AG08395 (cell line): Measurements from ENCODE around the gene RERE.

Experiments
- DNase-seq: peaks from one replicate; pipeline ENCODE4 v3.0.0; 2012; ENCODE audit warnings: mixed read lengths, low spot score

Gene RERE

DNA sequence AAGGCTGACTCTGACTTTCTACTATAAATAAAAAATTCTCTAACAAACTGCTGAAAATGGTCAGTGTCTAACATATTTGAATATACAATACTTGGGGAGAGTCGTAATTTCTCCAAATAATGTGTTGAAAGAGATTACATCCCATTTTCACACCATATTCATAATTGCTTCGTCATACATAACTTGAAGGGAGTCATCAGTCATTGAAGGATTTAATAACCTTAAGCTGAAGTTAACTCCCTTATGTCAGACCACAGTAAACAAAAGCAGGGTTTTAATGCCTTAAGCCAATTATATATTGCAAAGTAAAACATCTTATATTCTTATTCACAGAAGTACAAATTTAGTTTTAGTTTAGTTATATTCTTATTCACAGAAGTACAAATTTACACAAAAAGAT lies 129.9 kb downstream of the RERE start:
- no peak for DNase-seq

DNA sequence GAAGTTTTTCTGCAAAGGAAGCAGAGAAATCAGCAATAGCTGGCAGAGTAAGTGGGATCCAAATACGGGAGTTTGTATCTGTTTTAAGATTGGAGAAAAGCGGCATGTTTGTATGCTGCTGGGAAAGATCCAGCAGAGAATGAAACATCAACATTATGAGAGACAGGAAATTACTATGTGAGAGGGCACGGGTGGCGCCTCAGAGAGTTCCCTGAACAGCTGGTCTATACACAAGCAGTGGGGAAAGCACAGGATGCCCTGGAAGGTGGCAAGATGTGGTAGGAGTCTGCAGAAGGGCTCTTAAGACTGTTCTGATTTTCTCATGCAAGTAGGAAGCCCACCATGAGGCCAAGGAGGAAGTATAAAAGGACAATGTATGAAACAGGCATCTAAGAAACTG lies 130.4 kb downstream of the RERE start:
- peak; percentile 24 for DNase-seq

DNA sequence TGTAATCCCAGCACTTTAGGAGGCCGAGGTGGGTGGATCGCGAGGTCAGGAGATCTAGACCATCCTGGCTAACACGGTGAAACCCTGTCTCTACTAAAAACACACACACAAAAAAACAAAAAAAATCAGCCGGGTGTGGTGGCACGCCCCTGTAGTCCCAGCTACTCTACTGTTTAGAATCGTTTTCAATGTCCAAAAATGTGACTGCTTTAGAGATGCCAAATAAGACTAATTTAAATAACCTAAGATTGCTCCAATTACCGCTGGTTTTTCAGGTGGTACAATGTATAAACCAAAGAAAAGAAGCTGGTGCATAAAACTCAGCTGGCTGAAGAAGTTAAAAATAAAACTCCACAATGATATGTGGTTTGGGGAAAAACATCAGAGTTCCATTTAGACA lies 132.0 kb downstream of the RERE start:
- DNase-seq, result no peak

DNA sequence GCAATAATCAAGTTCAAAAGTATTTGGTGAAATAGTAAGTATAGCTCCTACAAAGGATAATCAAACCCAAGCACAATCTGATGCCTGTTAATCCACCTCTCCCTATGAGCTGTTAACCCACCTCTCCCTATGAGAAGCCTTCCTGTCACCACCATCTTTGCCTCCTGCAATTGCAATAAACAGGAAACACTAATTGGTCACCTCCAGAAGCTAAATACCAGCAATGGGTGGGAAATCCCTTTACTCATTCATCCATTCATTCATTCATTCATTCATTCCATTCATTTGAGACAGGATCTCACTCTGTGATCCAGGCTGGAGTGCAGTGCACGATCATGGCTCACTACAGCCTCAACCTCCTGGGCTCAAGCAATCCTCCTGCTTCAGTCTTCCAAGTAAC lies 132.8 kb downstream of the RERE start:
- DNase-seq, result no peak

DNA sequence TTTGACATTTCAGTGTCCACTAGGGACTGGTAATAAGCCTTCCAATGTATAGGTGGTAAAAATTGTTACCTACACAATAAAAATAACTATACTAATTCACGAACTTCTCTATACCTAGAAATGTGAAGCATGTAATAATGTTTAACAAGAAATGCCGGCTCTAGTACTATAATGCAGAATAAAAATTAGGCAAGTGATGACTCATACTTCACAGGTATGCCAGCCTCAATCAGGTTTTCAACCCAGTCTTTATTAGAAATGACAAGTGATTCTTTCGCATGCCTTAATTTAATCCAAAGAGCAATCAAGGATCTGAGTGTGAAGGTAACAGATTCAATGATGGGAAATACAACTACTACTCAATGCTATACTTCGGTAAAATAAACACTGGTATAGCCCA lies 134.9 kb downstream of the RERE start:
- DNase-seq, result no peak

DNA sequence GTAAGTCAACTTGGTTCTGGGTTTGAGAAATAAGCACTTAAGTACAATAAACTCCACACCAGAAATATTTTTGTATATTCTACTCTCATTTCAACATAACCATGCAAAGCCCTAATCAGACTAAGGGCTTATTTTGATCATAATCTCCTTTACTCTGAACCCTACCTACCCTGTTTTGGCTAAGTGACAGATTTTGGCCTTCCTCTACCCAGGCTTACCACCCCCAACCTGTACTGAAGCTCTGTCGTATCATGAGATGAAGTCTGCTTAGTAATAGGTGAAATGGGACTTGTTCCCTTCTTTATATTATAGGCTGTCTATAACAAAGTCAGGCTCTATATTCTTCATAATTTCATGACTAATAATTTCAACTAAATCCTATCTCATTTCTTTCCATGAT lies 135.5 kb downstream of the RERE start:
- no peak for DNase-seq

DNA sequence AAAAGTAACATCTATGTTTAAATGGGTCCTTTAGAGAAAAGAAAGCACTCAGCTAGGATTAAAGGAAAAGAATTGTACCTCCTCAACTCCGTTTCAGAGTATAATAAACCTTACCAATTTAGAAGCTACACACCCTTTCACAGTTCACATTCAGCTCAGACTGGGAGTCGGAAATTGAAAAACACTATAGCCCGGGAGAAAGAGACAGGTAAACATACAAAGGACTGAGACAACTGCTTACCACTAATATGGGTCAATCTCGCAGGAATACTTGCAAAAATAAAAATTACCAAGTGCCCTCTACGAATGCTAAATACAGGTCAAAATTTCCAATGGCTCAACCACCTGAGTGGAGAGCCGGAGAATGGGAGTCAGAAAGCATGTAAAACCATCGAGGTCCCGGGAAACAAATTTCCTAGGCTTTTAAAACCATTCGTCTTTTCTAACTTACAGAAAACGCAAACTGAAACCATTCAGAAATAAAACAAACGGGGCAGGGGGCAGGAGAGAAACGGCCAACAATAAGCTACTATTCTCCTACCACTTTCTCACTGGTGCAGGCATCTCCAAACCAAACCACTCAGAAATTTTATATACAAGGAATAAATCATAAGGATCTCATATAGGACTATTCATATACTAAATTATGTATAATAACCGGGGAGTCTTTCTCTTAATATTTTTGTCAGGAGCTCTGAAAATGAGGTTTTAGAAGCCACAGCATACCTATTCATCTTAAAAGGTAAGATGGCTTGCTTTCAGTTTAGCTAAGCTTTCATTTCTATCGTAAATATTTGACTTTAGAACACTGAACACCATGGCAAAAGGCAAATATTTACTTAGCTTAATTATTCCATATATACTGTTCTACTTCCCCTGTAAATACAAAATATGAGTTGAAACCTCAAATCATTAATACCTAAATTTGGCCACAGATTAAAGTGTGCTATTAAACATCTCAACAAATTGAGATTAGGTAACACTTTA lies 136.5 kb downstream of the RERE start:
- DNase-seq, result no peak

DNA sequence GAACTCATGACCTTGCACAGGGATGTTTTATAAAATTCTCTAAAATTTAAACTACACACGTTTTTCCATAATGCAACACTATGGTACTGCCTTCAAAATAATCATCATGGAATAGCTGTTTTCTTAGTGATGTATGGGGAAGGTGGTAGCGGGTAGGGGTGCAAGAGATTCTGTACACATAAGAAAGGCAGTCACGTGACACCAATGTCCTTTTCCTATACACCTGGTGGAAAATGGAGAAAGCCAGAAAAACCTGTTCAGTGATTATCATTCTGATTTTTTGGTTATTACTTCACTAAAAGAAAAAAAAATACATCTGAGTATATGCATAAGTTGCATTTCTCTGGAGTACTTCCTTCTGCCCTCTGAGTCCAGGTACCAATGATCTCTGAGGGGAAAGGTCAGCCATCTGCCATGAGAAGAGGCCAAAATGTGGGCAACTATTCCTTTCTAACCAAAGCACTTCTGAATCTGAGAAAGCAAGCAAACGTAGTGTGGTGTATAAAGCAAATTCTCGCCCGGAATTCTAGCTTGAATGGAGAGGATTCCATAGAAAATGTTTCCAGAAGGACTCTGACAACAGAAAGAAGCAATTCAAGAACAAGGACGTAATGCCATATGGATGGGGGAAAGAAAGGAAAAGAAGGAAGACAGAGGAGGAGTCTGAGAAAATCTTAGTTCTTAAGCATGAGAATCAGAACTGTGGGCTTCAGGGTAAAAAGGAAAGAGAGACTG lies 137.3 kb downstream of the RERE start:
- DNase-seq, result no peak

DNA sequence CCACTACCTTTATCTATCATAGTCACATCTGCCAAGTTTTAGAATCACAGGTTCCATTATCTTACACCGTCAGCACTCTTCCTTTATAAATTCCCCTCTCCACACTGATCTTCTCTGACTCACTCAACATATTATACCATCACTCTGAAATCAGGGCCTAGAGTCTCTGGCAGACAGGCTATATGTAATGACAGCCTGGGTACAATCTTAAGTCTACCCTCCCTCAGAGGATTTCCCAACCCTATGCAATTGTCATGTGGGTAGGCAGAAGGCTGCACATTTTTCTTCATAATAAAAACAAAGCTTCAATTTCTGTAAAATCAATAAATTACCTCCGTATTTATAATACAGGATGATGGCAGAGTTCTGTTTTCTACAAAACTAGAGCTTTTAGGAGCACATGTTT lies 138.0 kb downstream of the RERE start:
- DNase-seq, result no peak

DNA sequence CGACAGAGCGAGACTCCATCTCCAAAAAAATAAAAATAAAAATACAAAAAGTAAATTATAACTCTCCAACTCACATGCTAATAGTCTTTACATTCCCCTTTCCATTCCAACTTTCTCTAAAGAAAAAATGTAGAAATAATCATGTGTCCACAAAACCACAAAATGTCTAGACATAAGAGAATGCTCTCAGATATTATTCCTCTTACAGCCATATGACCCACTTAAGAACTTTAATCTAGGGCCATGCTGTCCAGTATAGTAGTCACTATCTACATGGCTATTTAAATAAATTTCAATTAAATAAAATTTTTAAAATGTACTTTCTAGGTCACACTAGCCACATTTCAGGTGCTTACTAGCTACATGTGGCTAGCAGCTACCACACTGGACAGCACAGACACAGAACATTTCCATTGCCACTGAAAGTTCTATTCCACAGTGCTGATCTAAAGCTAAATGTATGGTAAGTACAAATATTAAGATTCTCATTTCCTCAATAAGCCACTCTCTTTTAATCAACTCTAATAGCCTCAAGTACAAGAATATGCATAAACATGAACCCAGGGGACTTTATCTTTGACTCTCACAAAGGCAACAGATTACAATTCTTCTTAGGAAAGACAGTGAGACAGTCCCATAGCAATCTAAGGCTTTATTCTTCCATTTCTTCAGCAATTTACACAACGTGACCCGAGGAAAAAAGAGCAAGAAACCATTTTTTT lies 138.6 kb downstream of the RERE start:
- no peak for DNase-seq

DNA sequence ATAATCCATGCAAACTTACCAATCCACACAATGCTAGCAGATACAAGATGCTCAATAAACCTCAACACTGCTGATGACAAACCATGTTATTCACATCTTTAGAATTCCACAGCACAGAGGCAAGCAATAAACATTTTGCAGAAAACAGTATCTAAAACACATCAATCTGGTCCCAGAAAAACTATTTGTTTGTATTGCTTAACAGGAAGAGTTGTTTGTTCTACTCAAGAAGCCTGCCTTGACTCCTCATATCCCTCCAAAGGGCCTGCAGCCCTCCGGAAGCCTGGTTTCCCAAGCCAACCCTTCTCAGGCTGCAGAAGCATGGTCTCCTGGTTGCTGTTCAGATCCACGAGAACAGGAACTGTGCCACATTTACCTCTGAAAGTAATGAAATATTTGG lies 139.7 kb downstream of the RERE start:
- DNase-seq, result peak; percentile 11

DNA sequence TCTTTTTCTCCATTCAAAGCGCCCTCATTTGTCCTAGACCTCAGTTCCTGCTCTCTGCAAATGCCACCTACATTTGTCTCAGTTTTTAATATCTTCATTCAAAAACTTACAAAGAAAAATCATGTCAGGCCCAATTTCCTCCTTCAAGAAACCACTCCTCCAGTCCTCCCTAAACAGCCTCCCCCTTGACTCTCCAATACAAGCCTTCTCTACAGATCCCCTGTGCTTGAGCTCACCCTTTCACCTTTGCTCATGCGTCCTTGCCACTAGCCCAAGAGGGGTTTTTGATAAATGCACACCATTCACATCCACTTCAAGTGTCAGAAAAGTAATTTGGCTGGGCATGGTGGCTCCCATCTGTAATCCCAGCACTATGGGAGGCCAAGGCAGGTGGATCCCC lies 140.6 kb downstream of the RERE start:
- DNase-seq, result no peak

DNA sequence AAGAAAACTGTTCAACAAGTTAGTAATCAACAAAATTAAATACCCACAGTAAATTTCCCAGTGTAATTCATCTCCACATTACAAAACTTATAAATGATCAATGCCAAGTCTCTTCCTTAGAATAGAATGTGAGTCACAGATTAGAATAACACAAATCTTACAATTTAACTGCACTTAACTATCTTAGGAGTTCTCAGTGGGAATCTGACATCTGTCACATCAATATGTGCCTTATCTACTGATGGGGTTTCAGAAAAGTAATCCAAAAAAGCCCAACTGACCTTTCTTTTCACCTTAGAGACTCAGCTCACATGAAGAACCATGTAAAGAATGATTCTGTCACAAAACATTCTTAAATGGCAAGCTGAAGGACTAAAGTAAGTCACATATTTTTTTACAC lies 141.4 kb downstream of the RERE start:
- no peak for DNase-seq

DNA sequence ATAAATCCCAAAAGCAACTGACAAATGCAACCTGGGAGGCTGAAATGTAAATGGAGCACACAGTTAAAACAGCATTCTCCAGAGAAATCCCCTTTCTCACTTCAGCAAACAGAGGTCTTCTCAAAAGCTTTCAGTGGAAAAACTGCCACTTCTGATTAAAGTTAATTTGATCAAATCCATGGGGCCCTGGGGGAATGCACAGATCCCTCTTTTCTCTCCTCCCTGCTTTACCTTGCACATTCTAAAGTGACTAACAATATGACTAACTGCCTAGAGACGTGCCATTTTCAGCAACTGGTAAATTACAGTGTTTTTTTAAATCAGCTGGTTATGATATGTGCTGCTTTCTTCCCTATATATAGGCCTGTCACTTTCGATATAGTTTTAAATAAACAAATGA lies 142.5 kb downstream of the RERE start:
- peak; percentile 15 for DNase-seq

DNA sequence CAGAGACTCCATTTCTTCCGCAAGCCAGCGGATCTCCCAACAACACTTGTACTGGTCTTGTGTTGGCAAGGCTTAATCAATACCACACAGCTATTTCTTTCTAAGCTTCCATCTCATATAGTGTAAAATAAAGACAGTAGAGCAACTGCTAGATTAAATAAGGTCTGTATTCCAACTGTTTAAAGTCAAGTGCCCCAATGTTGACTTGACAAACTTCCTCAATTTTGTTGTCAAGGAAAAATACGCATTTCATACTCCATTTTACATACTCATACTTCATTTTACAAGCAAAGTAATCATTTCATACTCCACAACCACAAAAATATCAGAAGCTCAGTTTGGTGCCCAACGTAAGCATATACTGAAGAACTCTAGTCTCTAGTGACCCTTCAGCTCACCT lies 143.0 kb downstream of the RERE start:
- no peak for DNase-seq

DNA sequence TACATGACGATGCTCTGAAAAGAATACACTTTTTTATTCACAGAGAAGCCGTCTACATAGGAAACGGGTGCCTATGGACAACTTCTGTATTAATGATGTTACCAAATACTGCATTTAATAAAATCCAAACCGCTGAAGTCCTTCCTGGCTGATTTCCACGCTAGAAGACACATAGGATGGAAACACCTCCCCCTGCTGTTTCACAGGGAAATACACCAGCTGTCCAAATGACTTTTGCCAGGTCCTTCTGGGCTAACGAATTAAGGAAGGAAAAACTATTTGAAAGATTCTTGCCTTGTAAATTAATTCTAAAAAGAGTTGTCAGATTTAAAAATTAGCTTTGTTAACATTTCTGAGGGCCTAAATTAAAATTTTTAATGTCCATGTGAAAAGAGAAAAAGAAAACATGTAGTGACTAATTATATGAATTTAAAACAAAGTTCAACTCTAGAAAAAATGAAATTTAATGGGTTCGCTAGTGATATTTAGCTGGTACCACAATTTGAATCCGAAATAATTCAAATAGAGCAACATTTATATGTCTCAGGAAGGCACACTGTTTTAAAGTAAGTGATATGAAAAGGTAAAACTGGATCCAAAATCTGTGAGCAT lies 146.0 kb downstream of the RERE start:
- peak; percentile 82 for DNase-seq

DNA sequence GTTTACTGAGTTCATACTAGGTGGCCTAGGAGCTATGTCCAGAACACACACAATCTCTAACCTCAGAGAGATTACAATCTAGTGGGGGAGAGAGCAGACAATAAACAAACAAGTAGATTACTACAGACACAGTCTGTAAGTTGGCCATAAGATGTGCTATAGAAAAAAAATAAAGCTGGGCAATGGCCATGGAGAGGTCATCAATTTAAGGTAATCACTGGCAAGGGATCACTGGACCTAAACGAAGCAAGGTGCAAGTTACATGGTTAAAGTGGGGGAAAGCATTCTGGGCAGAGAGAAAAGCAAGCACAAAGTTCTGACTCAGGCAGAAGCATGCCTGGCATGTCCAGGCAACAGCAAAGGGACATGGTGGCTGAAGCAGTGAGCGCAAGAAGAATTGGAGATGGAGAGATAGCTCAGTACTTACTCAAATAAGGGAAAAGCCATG lies 147.0 kb downstream of the RERE start:
- DNase-seq, result no peak

DNA sequence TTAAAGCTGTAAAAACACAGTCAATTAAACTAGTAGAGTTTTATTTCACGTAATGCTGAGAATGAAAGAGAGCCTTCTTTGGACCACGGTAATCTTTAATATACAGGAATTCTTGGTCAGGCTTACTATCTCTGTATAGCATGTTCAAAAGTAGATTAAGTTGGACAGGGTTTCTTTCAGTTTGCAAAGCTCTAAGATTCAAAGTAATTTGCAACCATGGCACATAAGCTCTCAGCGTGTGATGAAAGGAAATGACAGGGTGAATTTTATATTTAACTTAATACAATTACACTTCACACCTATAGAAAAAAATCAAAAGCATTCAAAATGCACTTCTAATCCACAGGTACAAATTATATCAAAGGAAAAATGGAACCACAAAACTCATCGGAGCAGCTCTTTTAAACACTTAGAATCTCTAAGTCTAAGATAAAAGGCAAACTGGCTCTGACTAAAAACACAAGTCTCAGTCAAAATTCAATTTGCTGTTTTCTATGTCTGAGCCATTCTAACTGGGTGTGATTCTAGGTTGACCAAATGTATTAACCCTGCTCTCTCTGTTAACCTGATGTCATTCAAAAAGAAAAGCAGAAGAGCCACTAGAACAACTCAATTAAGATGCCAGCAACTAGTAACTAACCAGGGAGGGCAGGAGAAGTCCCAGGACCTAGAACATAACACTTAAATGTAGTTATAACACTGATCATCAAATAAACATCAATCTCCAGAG lies 147.7 kb downstream of the RERE start:
- no peak for DNase-seq

DNA sequence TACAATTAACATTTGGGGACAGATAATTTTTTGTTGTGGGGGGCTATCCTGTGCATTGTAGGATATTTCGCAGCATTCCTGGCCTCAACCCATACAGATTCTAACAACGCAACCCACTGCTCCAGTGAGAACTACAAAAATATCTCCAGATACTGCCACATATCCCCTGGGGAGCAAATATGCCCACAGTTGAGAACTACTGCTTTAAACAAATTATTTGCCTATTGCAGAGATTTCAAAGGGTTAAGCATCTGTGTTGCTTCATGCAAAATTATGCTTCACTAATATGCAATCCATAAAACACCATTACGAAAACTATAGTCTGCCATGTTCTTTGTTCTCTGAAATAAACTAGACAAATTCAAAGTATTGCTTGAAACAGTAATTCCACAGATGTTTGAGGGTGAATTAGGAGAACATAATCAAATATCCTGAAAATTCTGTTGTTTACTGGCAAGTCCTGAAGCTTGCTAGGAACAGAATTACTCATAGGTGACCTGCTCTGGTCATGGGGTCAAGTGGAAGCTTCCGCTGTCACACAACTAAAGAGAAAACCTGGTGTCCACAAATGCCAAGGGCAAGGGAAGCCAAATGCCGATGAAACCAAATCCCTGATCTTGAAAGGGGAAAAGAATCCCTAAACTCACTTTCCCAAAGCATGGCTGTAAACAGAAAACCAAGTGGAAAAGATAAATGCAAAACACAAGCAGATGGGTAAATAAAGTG lies 149.4 kb downstream of the RERE start:
- no peak for DNase-seq

DNA sequence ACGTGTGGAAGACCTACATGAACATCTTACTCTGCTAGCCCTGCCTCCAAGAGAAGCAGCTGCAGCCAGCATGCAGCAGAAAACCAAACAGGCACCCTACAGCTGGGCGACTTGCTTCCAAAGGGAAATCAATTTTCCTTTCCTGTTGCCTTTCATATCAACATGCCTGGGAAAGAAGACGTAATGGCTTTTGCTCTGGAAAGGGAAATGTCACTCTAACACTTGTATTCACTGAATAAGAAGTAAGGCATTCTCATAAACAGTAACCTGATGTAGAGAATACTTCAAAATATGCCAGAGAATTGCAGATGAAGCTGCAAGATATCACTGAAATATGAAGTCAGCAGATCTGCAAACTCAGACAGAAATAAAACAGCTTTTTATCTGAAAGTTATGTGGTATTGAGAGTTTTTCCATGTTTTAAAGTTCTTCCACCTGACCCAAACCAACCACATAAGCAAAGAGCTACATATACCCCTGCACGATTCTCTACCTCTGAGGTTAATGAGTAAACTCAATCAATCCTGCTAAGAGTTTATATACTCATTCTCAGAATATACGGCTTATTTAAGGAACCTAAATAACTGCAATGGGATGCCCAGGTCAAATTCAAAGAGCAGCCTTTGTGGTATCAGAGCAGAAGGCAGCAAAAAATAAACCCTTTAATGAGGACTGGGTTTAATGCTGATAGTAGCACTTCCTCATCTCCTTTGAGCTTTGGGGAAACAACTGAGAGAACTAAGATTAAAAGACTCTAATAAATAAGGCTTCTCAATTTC lies 150.9 kb downstream of the RERE start:
- no peak for DNase-seq
